HG03159 (cell line): ENCODE data around the gene ARL2BP.
A peak's percentile ranks its signal among the peaks of the same experiment; 100 is the strongest.

ENCODE experiments used
- ATAC-seq: cut with Tn5 transposase; IDR thresholded peaks from one replicate; pipeline ENCODE4 v1.9.1; 2021; ENCODE audit warnings: mild to moderate bottlenecking, moderate library complexity; ENCODE audit not compliant: unreplicated experiment

The ARL2BP gene

GRCh38 chr16:57281791-57282190 is 36.7 kb downstream of the ARL2BP start:
- no peak for ATAC-seq

DNA sequence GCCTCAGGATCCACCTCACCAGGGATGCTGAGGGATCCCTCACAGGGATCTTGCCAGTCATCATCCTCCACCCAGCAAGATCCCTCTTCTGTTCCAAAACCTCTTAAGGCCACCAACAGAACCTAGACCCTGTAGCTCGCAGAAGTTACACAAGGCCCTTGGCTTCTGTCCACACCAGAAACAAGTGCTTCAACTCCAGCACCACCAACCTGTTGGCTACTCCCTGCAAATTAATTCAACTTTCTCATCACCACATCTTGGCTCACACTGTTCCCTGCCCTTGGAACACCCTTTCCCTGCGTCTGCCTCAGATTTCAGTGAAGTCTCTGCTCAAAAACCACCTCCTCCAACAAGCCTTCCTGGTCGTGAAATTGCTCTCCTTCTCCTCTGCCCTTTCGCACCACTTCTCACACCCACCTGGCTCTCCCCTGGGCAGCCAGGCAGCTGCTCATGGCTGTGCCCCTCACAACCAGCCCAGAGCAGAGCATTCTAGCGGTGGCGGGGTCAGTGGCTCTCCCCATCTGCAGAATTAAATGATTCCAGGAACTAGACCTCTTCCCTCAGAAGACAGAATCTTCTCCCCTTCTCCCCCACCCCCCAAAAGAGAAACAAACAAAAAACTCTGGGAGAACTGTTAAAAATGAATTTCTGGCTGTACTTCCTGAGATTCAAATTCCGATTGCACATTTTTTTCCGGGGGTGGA is 37.6 kb downstream of the ARL2BP start:
- ATAC-seq: no peak

DNA sequence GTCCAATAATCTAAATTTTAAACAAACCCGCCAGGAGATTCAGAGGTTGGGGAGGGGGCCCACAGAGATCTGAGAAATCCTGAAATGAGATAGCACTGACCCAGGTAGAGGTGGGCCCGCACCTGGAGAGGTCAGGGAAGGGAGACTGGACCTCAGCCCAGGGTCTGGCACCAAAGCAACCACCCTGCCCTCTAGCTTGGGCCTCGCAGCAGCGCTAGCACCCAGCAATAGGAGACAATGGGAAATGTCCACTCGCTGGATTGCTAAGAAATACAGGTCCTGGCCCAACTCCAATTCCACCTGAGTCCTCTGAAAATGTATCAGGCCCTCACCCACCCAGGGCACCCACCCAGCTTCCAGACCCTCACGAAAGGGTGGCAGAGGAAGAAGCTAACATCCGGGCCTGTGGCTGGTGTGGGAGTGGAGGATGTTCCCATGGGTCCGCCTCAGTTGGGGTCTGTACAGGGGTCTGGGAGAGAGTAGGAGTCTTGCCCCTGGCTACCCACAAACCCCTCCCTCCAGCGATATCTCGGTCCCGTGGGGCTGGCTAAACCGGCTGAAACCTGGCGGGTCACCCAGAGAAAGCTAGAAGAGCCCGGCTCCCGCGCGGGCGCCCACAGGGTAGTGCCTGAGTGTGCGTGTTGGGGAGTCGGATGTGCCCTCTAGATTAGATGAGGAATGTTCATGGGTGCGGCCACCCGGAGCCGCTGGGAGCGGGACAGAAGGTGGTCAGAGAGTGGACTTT is 38.3 kb downstream of the ARL2BP start:
- ATAC-seq: no peak

- no peak for ATAC-seq
Measured at GRCh38 chr16:57283959-57284208, 38.8 kb downstream of the ARL2BP start.

DNA sequence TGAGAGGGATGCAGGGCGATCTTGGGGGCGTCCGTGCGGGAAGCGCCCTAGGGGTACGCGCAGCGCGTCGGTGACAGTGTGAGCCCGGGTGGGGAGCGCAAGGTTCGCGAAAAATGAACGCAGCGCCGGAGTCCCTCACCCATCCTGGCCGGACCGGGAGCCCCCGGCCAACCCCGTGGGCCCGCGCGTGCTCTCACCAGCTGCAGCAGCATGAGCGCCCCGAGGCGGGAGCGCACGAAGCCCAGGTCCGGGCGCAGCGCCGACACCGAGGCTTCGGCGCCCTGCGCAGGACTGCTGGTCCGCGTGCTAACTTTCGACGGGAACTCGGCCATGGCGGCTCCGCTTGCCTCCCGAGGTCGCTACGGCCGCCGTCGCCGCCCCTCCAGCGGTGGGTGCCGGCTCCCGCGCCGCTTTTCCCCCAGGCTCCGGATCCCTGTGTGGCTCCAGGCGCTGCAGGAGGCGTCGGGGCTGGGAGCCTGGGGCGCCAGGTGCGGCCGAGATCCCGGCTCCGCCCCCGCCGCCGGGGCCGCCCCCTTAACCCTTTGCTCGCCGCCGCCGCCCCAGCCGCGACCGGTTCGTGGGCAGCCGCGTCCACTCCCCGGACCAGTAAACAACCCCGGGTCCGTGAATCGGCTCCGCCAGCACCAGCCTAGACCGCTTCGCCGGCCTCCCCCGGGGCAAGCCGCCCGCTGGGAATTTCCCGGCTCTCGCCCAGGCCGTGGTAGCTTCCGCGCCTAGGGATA is 39.3 kb downstream of the ARL2BP start, which contains the start of gene PLLP:
TSS of gene PLLP (minus strand) at position 464 of the 743 bp plus-strand sequence. CDS start at position 332, 132 bp downstream.
- no peak for ATAC-seq

- no peak for ATAC-seq
Measured at GRCh38 chr16:57284952-57285363, 39.9 kb downstream of the ARL2BP start.

- ATAC-seq: no peak
Measured at GRCh38 chr16:57285379-57285778, 40.3 kb downstream of the ARL2BP start.

- ATAC-seq: no peak
Measured at GRCh38 chr16:57289391-57290257, 44.6 kb downstream of the ARL2BP start.

DNA sequence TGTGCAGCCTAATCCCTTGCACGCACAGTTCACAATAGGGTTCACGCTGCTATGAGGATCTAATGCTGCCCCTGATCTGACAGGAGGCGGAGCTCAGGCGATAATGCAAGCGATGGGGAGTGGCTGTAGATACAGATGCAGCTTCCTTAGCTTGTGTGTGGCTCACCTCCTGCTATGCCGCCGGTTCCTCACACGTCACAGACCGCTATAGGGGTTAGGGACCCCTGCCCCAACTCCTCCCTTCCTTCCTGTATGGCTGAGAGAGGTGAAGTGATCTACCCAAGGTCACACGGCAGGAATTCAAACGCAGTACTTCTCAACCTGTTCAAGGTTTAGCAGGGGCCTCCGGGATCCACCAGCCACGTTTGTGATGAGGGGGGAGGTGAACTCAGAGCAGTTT is 52.8 kb downstream of the ARL2BP start:
- no peak for ATAC-seq

DNA sequence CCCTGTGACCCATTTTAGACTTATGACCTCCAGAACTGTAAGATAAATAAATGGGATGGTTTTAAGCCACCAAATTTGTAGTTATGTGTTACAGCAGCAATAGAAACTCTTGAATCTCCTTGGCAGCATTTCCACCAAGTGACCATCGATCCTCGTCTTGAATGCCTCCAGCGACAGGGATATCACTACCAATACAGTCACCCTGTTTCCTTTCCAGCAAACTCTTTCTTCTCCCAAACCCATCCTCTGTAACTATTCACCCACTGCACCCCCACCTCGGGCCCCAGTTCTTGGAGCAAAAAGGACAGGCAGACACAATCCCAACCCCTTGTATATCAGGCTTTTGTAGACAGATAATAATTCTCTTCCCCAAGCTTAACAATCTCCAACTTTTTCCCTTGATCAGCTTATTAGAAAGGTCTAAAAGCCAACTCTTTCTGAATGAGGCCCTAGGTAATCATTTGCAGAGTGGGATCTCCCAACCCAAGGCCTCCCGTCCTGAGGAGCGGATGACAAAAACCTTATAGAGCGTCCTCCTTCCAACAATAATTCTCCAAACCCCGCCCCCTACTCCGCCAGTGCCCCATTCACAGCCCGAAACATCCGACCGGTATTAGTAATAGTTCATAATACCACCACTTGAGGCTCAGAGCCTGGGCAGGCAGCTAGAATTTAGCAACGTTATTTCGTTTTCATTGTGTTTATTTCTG is 54.1 kb downstream of the ARL2BP start:
- peak; percentile 36 for ATAC-seq

DNA sequence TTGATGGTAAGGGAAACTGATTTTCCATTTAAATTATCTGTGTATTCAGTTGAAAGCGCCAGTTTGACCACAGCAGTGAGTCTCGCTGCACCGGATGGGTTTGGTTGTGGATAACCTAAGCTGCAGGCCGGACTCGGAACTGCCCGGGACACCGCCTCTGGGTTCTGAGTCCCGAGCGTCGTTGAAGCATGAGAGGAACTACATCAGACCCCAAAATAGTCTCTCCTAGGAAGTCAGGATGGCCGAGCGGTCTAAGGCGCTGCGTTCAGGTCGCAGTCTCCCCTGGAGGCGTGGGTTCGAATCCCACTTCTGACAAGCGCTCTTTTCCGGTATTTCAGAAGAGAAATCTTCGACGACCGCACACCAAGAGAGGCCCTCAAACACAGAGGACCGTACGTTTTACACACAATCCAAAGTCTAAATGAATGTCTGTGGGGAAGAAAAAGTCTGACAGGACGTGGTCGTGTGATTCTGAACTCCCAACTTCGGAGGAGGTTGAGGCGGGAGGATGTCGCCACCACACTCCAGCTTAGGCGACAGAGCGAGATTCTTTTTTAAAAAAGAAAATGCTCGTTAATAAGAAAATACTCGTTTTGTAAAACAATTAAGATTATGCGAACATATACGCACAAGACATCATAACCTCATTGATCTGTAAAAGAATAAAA is 54.8 kb downstream of the ARL2BP start:
- ATAC-seq: peak; percentile 44

DNA sequence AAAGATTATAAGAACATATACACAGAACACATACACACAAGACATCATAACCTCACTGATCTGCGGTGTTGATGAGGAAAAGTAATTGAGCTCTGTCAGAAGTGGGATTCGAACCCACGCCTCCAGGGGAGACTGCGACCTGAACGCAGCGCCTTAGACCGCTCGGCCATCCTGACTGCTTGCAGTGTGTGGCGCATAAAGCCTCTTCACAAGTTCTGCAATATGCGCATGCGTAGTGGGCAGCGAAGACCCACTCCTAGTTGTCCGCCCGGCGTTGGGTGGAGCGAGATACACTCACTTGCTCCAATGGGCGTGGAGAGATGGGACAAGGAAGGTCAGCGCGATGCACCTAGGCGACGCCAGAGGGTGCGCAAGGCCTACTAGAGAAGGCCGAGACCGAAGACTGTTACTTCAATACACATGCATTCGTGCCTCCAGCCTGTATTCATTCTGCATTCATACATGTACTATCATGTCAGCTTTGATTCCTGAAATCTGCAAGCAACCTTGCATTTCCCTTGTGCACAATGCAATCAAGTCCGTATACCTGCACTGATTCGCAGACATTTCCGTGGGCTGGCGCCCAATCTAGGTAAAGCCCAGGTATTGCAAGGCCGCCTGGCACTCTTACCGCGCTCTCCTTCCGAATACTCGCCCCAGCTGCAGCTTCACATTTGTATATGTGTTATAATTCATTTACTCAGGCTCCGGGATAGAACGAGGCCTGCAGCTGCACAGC is 55.5 kb downstream of the ARL2BP start:
- ATAC-seq: peak; percentile 85

- no peak for ATAC-seq
Measured at GRCh38 chr16:57301126-57301817, 56.2 kb downstream of the ARL2BP start.
